NCI-H1417 treated with DMSO at 0.1 percent for 48 hours (cell line): ENCODE measurements around the gene PHC2.
"Not testable (repeated sequence)": the region's sequence is repeated elsewhere in the genome, so short reads cannot be mapped to it uniquely, and the experiment has no call there.

ENCODE experiments used
- DNase-seq: peaks from one replicate; lab custom pipeline; 2025; lab: John Stamatoyannopoulos, UW

PHC2 gene

GRCh38 chr1:33292726-33293340 is 138.1 kb downstream of the PHC2 start:
- no peak for DNase-seq

- not testable (repeated sequence) for DNase-seq
Measured at GRCh38 chr1:33290615-33291014, 140.3 kb downstream of the PHC2 start.

- DNase-seq: no peak
Measured at GRCh38 chr1:33289858-33290154, 141.1 kb downstream of the PHC2 start.

GRCh38 chr1:33288976-33289857 is 141.7 kb downstream of the PHC2 start:
- DNase-seq: no peak

GRCh38 chr1:33287317-33287716 is 143.6 kb downstream of the PHC2 start:
- DNase-seq: no peak

GRCh38 chr1:33286451-33287185 is 144.3 kb downstream of the PHC2 start:
- no peak for DNase-seq

- DNase-seq: no peak
Measured at GRCh38 chr1:33284049-33284448, 146.8 kb downstream of the PHC2 start.

- no peak for DNase-seq
Measured at GRCh38 chr1:33282791-33283190, 148.1 kb downstream of the PHC2 start.

- no peak for DNase-seq
Measured at GRCh38 chr1:33281554-33282303, 149.2 kb downstream of the PHC2 start.

GRCh38 chr1:33280091-33280661 is 150.7 kb downstream of the PHC2 start:
- no peak for DNase-seq

- no peak for DNase-seq
Measured at GRCh38 chr1:33277488-33278084, 153.3 kb downstream of the PHC2 start.

GRCh38 chr1:33276573-33277298 is 154.2 kb downstream of the PHC2 start:
- no peak for DNase-seq

GRCh38 chr1:33275706-33276572 is 155.0 kb downstream of the PHC2 start:
- no peak for DNase-seq

- DNase-seq: no peak
Measured at GRCh38 chr1:33275195-33275594, 155.7 kb downstream of the PHC2 start.

GRCh38 chr1:33274446-33274845 is 156.4 kb downstream of the PHC2 start:
- DNase-seq: no peak

GRCh38 chr1:33273961-33274371 is 156.9 kb downstream of the PHC2 start:
- DNase-seq: no peak
